HuH-7 (cell line): ENCODE results near the gene ZRANB1.
"Not testable (repeated sequence)": the region's sequence is repeated elsewhere in the genome, so short reads cannot be mapped to it uniquely, and the experiment has no call there.

Source experiments
- DNase-seq: peaks from one replicate; pipeline ENCODE4 v3.0.0; 2011; ENCODE audit warnings: low spot score

ZRANB1 gene

GRCh38 chr10:124963866-124964720 lies 22.2 kb downstream of the ZRANB1 start:
- no peak for DNase-seq

GRCh38 chr10:124966008-124966407 lies 24.1 kb downstream of the ZRANB1 start:
- no peak for DNase-seq

- no peak for DNase-seq
Observed at GRCh38 chr10:124967255-124967654, 25.3 kb downstream of the ZRANB1 start.

- DNase-seq: no peak
Observed at GRCh38 chr10:124971276-124971675, 29.4 kb downstream of the ZRANB1 start.

GRCh38 chr10:124972637-124973036 lies 30.7 kb downstream of the ZRANB1 start:
- DNase-seq: no peak

GRCh38 chr10:124974131-124974530 lies 32.2 kb downstream of the ZRANB1 start:
- no peak for DNase-seq

- no peak for DNase-seq
Observed at GRCh38 chr10:124975977-124976514, 34.1 kb downstream of the ZRANB1 start.

GRCh38 chr10:124977161-124977560 lies 35.2 kb downstream of the ZRANB1 start:
- no peak for DNase-seq

- DNase-seq: no peak
Observed at GRCh38 chr10:124977648-124978375, 35.9 kb downstream of the ZRANB1 start.

GRCh38 chr10:124978376-124978725 lies 36.4 kb downstream of the ZRANB1 start:
- DNase-seq: no peak

- no peak for DNase-seq
Observed at GRCh38 chr10:124983321-124983720, 41.4 kb downstream of the ZRANB1 start.

GRCh38 chr10:124984376-124984775 lies 42.5 kb downstream of the ZRANB1 start:
- DNase-seq: no peak

GRCh38 chr10:124985162-124985561 lies 43.2 kb downstream of the ZRANB1 start:
- DNase-seq: no peak

- no peak for DNase-seq
Observed at GRCh38 chr10:124987788-124988187, 45.9 kb downstream of the ZRANB1 start.

GRCh38 chr10:124988753-124989152 lies 46.8 kb downstream of the ZRANB1 start:
- DNase-seq: not testable (repeated sequence)

GRCh38 chr10:124989526-124989925 lies 47.6 kb downstream of the ZRANB1 start:
- no peak for DNase-seq

GRCh38 chr10:124990671-124991625 lies 49.0 kb downstream of the ZRANB1 start:
- DNase-seq: no peak

- no peak for DNase-seq
Observed at GRCh38 chr10:124991835-124992234, 49.9 kb downstream of the ZRANB1 start.

GRCh38 chr10:124992462-124993344 lies 50.8 kb downstream of the ZRANB1 start:
- peak; percentile 39 for DNase-seq

GRCh38 chr10:124993345-124993708 lies 51.4 kb downstream of the ZRANB1 start:
- no peak for DNase-seq
